Smooth muscle cell (in vitro differentiated cells): ENCODE measurements around the gene MCF2L2. TPM values are rescaled to one million over a fixed set of nuclear protein-coding genes. Genes with fewer than 3 reads are reported as not detected.
"Not testable (repeated sequence)": the region's sequence is repeated elsewhere in the genome, so short reads cannot be mapped to it uniquely, and the experiment has no call there.

ENCODE experiments used
- DNase-seq: peaks from one replicate; lab custom pipeline; 2025; ENCODE audit not compliant: unreplicated experiment; lab: John Stamatoyannopoulos, UW
- H2AFZ ChIP-seq: fragments of 200-600 bp; sonication (generic); 2 replicates; pipeline ENCODE4 v1.6.0; 2016; ENCODE audit warnings: antibody characterized with exemption, low read depth, mild to moderate bottlenecking
- H3F3A ChIP-seq: fragments of 200-600 bp; sonication (generic); 2 replicates; pipeline ENCODE4 v1.6.0; 2017; ENCODE audit warnings: antibody characterized with exemption, low read depth
- H3K27ac ChIP-seq: fragments of 200-600 bp; sonication (generic); 2 replicates; pipeline ENCODE4 v1.5.1; 2016; ENCODE audit warnings: low read depth, mild to moderate bottlenecking
- H3K27me3 ChIP-seq: fragments of 200-600 bp; sonication (generic); 2 replicates; pipeline ENCODE4 v1.6.1; 2016; ENCODE audit warnings: low read depth, mild to moderate bottlenecking
- H3K36me3 ChIP-seq: fragments of 200-600 bp; sonication (generic); 2 replicates; pipeline ENCODE4 v1.5.1; 2016; ENCODE audit warnings: low read depth
- H3K4me1 ChIP-seq: fragments of 200-600 bp; sonication (generic); 2 replicates; pipeline ENCODE4 v1.5.1; 2016; ENCODE audit warnings: low read depth
- H3K4me2 ChIP-seq: fragments of 200-600 bp; sonication (generic); 2 replicates; pipeline ENCODE4 v1.6.0; 2016; ENCODE audit warnings: mild to moderate bottlenecking
- H3K4me3 ChIP-seq: fragments of 200-600 bp; sonication (generic); 2 replicates; pipeline ENCODE4 v1.5.1; 2016; ENCODE audit warnings: mild to moderate bottlenecking
- H3K79me2 ChIP-seq: fragments of 200-600 bp; sonication (generic); 2 replicates; pipeline ENCODE4 v1.6.0; 2016; ENCODE audit warnings: low read depth, mild to moderate bottlenecking
- H3K9ac ChIP-seq: fragments of 200-600 bp; sonication (generic); 2 replicates; pipeline ENCODE4 v1.6.0; 2016; ENCODE audit warnings: low read depth
- H3K9me3 ChIP-seq: fragments of 200-600 bp; sonication (generic); replicated peaks from 2 replicates; pipeline ENCODE4 v1.5.1; 2016; ENCODE audit warnings: low read depth
- H4K20me1 ChIP-seq: fragments of 200-600 bp; sonication (generic); 2 replicates; pipeline ENCODE4 v1.6.0; 2016; ENCODE audit warnings: low read depth
- whole genome bisulfite sequencing: methylation state at CpG from one replicate; pipeline ENCODE4 v1.1.7; 2016; ENCODE audit warnings: low lambda C conversion rate; 5-methylcytosine and 5-hydroxymethylcytosine counted together
- polyA plus RNA-seq: library from polyadenylated mRNA; unstranded; fragments of >200 nt; fragmentation: Nextera tagmentation; extraction: Ambion mirVana; gene quantifications from 2 replicates; pipeline ENCODE4 v1.2.1, GENCODE V29; 2016
- total RNA-seq: library from RNA; depleted of rRNA; stranded (reverse); fragments of >200 nt; gene quantifications from 2 replicates; pipeline ENCODE4 v1.2.3, GENCODE V29; 2014
- TF ChIP-seq, protein P1 (sequence below): fragments of 200-600 bp; sonication (generic); IDR thresholded peaks from 2 replicates; pipeline ENCODE4 v1.5.1; 2017; ENCODE audit warnings: borderline replicate concordance, mild to moderate bottlenecking, antibody characterized with exemption; ENCODE audit not compliant: insufficient read depth, poor library complexity, severe bottlenecking

The MCF2L2 gene
- total and polyA plus RNA-seq, 2 experiments from 2014 or later, result 0.09 TPM; not detected in 1

DNA sequence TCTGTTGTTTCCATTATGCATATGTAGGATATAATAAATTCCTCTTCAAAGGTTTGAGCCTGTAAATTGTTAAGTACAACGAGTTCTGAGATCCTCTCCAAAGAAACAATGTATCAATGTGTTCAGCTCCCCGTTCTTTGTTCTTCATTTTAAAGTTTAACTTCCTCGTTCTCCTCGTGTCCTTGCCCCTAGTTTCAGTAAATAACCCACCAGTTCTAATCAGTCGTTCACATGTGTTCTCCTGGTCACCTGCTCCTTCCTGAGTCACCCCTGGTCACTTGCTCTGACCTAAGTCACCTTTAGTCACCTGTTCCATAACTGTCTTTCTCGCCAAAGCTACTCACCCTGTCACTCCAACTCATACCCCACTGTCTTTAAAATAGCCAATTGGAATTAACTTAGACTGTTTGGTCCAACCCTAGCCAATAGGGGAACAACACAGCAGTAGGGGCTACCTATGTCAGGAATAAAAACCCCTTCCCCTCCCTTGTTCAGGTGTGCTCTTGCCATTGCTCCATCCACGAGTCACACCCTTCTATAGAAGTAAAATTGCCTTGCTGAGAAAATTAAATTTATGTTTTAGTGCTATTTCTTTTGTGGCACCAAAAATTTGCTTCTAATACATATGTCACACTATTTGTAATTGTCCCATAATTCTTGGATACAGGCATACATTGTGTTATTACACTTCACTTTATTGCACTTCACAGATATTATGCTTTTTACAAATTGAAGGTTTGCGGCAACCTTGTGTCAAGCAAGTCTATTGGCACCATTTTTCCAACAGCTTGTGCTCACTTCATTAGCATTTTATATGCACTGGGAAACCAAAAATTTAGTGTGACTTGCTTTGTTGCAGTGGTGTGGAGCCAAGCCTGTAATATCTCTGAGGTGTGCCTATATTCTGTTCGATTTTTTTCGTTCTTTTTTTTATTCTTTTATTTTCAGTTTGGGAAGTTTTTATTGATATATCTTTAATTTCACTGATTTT is 15.3 kb upstream of the MCF2L2 start:
- Histone ChIP-seq H3K36me3 (no peaks in the 10 kb centered on the region), H3K27ac (no peak overlapping the region), H3K4me2 (no peak overlapping the region), H3F3A (no peaks in the 10 kb centered on the region), H2AFZ (no peak overlapping the region), H3K9me3 (no peaks in the 10 kb centered on the region), H3K4me3 (no peak overlapping the region), H3K4me1 (peaks cover 9% of the 10 kb centered on the region), H4K20me1 (no peaks in the 10 kb centered on the region), H3K9ac (no peak overlapping the region), H3K79me2 (peaks cover 7% of the 10 kb centered on the region), H3K27me3 (no peaks in the 10 kb centered on the region)
- TF ChIP-seq, protein P1, sequence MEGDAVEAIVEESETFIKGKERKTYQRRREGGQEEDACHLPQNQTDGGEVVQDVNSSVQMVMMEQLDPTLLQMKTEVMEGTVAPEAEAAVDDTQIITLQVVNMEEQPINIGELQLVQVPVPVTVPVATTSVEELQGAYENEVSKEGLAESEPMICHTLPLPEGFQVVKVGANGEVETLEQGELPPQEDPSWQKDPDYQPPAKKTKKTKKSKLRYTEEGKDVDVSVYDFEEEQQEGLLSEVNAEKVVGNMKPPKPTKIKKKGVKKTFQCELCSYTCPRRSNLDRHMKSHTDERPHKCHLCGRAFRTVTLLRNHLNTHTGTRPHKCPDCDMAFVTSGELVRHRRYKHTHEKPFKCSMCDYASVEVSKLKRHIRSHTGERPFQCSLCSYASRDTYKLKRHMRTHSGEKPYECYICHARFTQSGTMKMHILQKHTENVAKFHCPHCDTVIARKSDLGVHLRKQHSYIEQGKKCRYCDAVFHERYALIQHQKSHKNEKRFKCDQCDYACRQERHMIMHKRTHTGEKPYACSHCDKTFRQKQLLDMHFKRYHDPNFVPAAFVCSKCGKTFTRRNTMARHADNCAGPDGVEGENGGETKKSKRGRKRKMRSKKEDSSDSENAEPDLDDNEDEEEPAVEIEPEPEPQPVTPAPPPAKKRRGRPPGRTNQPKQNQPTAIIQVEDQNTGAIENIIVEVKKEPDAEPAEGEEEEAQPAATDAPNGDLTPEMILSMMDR, result no peak
- DNase-seq, result no peak
- WGBS, result 87% methylated on average over 10 of the region's 10 CpGs

DNA sequence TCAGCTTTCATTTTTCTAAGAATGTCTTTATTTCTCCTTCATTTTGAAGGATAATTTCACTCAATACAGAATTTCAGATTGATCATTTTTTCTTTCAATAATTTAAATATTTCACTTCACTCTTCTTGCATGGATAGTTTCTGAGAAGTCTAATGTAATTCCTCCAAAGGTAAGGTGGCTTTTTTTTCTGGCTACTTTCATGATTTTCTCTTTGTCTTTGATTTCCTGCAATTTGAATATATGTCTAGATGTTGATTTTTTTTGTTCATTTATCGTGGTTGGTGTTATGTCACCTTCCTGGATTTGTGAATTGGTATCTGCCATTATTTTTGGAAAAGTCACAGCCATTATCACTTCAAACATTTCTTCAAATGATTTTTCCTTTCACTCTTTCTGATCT is 14.6 kb upstream of the MCF2L2 start:
- no peak overlapping the region for H3K9ac ChIP-seq
- H3K27ac ChIP-seq, result no peak overlapping the region
- 88% methylated on average over 1 of the region's 1 CpG for WGBS
- no peaks in the 10 kb centered on the region for H3K27me3 ChIP-seq
- no peak overlapping the region for H3K4me3 ChIP-seq
- no peaks in the 10 kb centered on the region for H3K9me3 ChIP-seq
- H3K36me3 ChIP-seq, result no peaks in the 10 kb centered on the region
- H3K4me1 ChIP-seq, result peaks cover 4% of the 10 kb centered on the region
- peaks cover under 1% of the 10 kb centered on the region for H3K79me2 ChIP-seq
- no peaks in the 10 kb centered on the region for H3F3A ChIP-seq
- no peak overlapping the region for H3K4me2 ChIP-seq
- TF ChIP-seq, protein P1, result no peak
- H2AFZ ChIP-seq, result no peak overlapping the region
- no peaks in the 10 kb centered on the region for H4K20me1 ChIP-seq
- DNase-seq, result no peak

DNA sequence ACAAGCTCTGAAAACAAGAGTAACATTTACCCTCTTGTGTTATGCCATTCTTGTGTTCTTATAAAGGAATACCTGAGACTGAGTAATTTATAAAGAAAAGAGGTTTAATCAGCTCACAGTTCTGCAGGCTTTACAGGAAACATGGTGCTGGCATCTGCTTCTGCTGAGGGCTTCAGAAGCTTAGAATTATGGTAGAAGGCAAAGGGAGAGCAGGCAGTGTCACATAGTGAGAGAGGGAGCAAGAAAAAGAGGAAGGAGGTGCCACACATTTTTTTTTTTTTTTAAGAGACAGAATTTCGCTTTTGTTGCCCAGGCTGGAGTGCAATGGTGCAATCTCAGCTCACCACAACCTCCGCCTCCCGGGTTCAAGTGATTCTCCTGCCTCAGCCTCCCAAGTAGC is 12.1 kb upstream of the MCF2L2 start:
- not testable (repeated sequence) for H3K4me2 ChIP-seq, DNase-seq, H4K20me1 ChIP-seq, H3K36me3 ChIP-seq, H2AFZ ChIP-seq, H3K4me3 ChIP-seq, H3K79me2 ChIP-seq, H3K9me3 ChIP-seq, H3K27ac ChIP-seq, H3K27me3 ChIP-seq, H3K9ac ChIP-seq, H3F3A ChIP-seq, H3K4me1 ChIP-seq
- WGBS, result 100% methylated on average over 3 of the region's 3 CpGs

DNA sequence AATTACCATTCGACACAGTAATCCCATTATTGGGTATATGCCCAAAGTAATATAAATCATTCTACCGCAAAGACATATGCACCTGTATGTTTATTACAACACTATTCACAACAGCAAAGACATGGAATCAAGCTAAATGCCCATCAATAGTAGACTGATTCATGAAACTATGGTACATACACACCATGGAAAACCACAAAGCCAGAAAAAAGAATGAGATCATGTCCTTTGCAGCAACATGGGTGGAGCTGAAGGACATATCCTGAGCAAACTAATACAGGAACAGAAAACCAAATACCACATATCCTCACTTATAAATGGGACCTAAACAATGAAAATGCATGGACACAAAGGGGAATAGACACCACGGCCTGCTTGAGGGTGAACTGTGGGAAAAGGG is 11.1 kb upstream of the MCF2L2 start:
- no peak overlapping the region for H3K4me3 ChIP-seq
- TF ChIP-seq, protein P1, result no peak
- H4K20me1 ChIP-seq, result no peaks in the 10 kb centered on the region
- peaks cover 17% of the 10 kb centered on the region for H3K4me1 ChIP-seq
- no peaks in the 10 kb centered on the region for H3K79me2 ChIP-seq
- 97% methylated on average over 3 of the region's 3 CpGs for WGBS
- H3F3A ChIP-seq, result no peaks in the 10 kb centered on the region
- no peak overlapping the region for H3K27ac ChIP-seq
- no peaks in the 10 kb centered on the region for H3K27me3 ChIP-seq
- H2AFZ ChIP-seq, result no peak overlapping the region
- H3K36me3 ChIP-seq, result no peaks in the 10 kb centered on the region
- H3K4me2 ChIP-seq, result no peak overlapping the region
- H3K9ac ChIP-seq, result no peak overlapping the region
- no peak for DNase-seq
- no peaks in the 10 kb centered on the region for H3K9me3 ChIP-seq
